CD14-positive monocyte (primary cell): ENCODE results near the gene ALG5. TPM values are rescaled to one million over a fixed set of nuclear protein-coding genes. Genes with fewer than 3 reads are reported as not detected.
A peak's percentile ranks its signal among the peaks of the same experiment; 100 is the strongest.

Experiments used
- DNase-seq, 3 donors: peaks; one replicate each; pipeline ENCODE4 v3.0.0-alpha.2; 2011 to 2022
- H2AFZ ChIP-seq: 2 replicates; pipeline ENCODE4 v1.6.0; 2012; ENCODE audit warnings: mild to moderate bottlenecking, low read depth, low read length, inconsistent platforms; ENCODE audit not compliant: insufficient read depth, poor library complexity, severe bottlenecking
- H3K27ac ChIP-seq, 2 donors: 1 replicate in 1 of 2; 2 replicates in 1 of 2; pipeline ENCODE4 v1.5.1; 2012 to 2013; ENCODE audit warnings: low read length in 2 of 2, control low read depth in 1 of 2, inconsistent platforms in 1 of 2, low read depth in 1 of 2, mild to moderate bottlenecking in 1 of 2
- H3K27me3 ChIP-seq, 2 donors: one replicate each; pipeline versions ENCODE4 v1.6.0 to v1.6.1; 2011 to 2013; ENCODE audit warnings: low read length in 2 of 2; ENCODE audit not compliant: control insufficient read depth in 2 of 2, insufficient read depth in 2 of 2
- H3K36me3 ChIP-seq, 2 donors: replicated peaks in 1 of 2; 1 replicate in 1 of 2; 2 replicates in 1 of 2; pipeline versions ENCODE4 v1.5.1 to v1.6.1; 2012 to 2013; ENCODE audit warnings: low read length in 2 of 2, control low read depth in 1 of 2, inconsistent platforms in 1 of 2, mild to moderate bottlenecking in 1 of 2; ENCODE audit not compliant: insufficient read depth in 2 of 2, control insufficient read depth in 1 of 2
- H3K4me1 ChIP-seq, 2 donors: 1 replicate in 1 of 2; 2 replicates in 1 of 2; pipeline versions ENCODE4 v1.5.1 to v1.6.1; 2012 to 2013; ENCODE audit warnings: low read length in 2 of 2, control low read depth in 1 of 2, inconsistent platforms in 1 of 2, mild to moderate bottlenecking in 1 of 2, moderate library complexity in 1 of 2; ENCODE audit not compliant: insufficient read depth in 2 of 2, control insufficient read depth in 1 of 2
- H3K4me2 ChIP-seq: replicated peaks from 2 replicates; pipeline ENCODE3; 2012; ENCODE audit warnings: low read length, moderate library complexity, mild to moderate bottlenecking; ENCODE audit not compliant: poor library complexity, severe bottlenecking; ENCODE audit errors: extremely low read depth
- H3K4me3 ChIP-seq, 3 experiments: fragments of 200-600 bp in 1 of 3; sonication (generic) in 1 of 3; replicated peaks in 1 of 3; 1 replicate in 2 of 3; 2 replicates in 1 of 3; pipeline ENCODE4 v1.5.1; 2011 to 2013; ENCODE audit warnings: low read length in 3 of 3, mild to moderate bottlenecking in 3 of 3, control low read depth in 2 of 3, low read depth in 2 of 3, inconsistent platforms in 1 of 3, moderate library complexity in 1 of 3
- H3K79me2 ChIP-seq: 2 replicates; pipeline ENCODE4 v1.6.0; 2012; ENCODE audit warnings: mild to moderate bottlenecking, control low read depth, inconsistent platforms, low read length, moderate library complexity; ENCODE audit not compliant: insufficient read depth
- H3K9ac ChIP-seq: 2 replicates; pipeline ENCODE4 v1.6.0; 2017; ENCODE audit warnings: low read length, mild to moderate bottlenecking; ENCODE audit not compliant: insufficient read depth, poor library complexity, severe bottlenecking
- H3K9me3 ChIP-seq, 2 donors: replicated peaks in 1 of 2; 1 replicate in 1 of 2; 2 replicates in 1 of 2; pipeline versions ENCODE4 v1.5.1 to v1.6.1; 2012 to 2013; ENCODE audit warnings: low read length in 2 of 2, control low read depth in 1 of 2; ENCODE audit not compliant: control insufficient read depth in 1 of 2, insufficient read depth in 1 of 2
- H4K20me1 ChIP-seq: 2 replicates; pipeline ENCODE4 v1.6.0; 2012; ENCODE audit warnings: mild to moderate bottlenecking, low read length, control low read depth, moderate library complexity; ENCODE audit not compliant: insufficient read depth
- H3K27ac Mint-ChIP-seq, 7 donors: one replicate each; pipeline ENCODE4 v1.8.0; 2020; ENCODE audit warnings: mild to moderate bottlenecking in 7 of 7, mixed read lengths in 7 of 7, moderate library complexity in 6 of 7, inconsistent platforms in 2 of 7
- H3K27me3 Mint-ChIP-seq, 3 donors: one replicate each; pipeline ENCODE4 v1.8.0; 2021 to 2022; ENCODE audit warnings: low read depth in 3 of 3, mild to moderate bottlenecking in 3 of 3, mixed read lengths in 3 of 3, moderate library complexity in 3 of 3, inconsistent platforms in 1 of 3
- H3K36me3 Mint-ChIP-seq, 2 donors: one replicate each; pipeline ENCODE4 v1.8.0; 2020; ENCODE audit warnings: mixed read lengths in 2 of 2, inconsistent platforms in 1 of 2, mild to moderate bottlenecking in 1 of 2
- H3K4me1 Mint-ChIP-seq: one replicate; pipeline ENCODE4 v1.8.0; 2020; ENCODE audit warnings: mild to moderate bottlenecking, mixed read lengths
- H3K4me3 Mint-ChIP-seq, 2 donors: one replicate each; pipeline ENCODE4 v1.8.0; 2020; ENCODE audit warnings: mild to moderate bottlenecking in 2 of 2, mixed read lengths in 2 of 2, moderate library complexity in 1 of 2
- H3K9me3 Mint-ChIP-seq, 7 donors: one replicate each; pipeline ENCODE4 v1.8.0; 2020 to 2022; ENCODE audit warnings: mixed read lengths in 7 of 7, mild to moderate bottlenecking in 6 of 7, moderate library complexity in 6 of 7, inconsistent platforms in 2 of 7
- CTCF ChIP-seq: fragments of 200-600 bp; IDR thresholded peaks from one replicate; pipeline ENCODE4 v1.8.0; 2022; ENCODE audit warnings: antibody characterized with exemption, mild to moderate bottlenecking
- WGBS: methylation state at CpG from one replicate; pipeline ENCODE4 v1.1.5; 2013; ENCODE audit warnings: missing lambda C conversion rate; ENCODE audit not compliant: insufficient coverage; 5-methylcytosine and 5-hydroxymethylcytosine counted together
- intact Hi-C, 2 donors: fragments of 100-400 bp; cut with micrococcal nuclease; formaldehyde crosslinking; loops; one replicate each; pipeline versions ENCODE4 v1.15.0 to v1.15.1; 2023
- polyA plus RNA-seq, 3 donors: library from polyadenylated mRNA; depleted of rRNA in 1 of 3; unstranded in 2 of 3; stranded (reverse) in 1 of 3; fragments of 300-500 nt in 2 of 3; fragments of >200 nt in 1 of 3; fragmentation: Illumina TruSeq in 2 of 3; gene quantifications; 1 replicate in 2 of 3; 2 replicates in 1 of 3; pipeline ENCODE4 v1.2.3, GENCODE V29; 2012 to 2021

The ALG5 gene
- polyA plus RNA-seq, 3 donors, result 19.3 to 77.5 (median 73.3) TPM

GRCh38 chr13:36919171-36919832 lies 79.8 kb downstream of the ALG5 start:
- Histone ChIP-seq H2AFZ (peak overlapping the region; percentile 36), H3K9ac (no peak overlapping the region)

More at GRCh38 chr13:36919171-36919832, 79.8 kb downstream of the ALG5 start:
- TF ChIP-seq CTCF, result no peak
- H3K4me3 ChIP-seq, result no peak overlapping the region
- Mint-ChIP-seq H3K4me3 (peak overlapping the region; percentile 54 to 85), H3K27ac (peak overlapping the region in 1 of 7 donors; percentile 68), H3K27me3 (peaks cover 50 to 70% (median 58%) of the 10 kb centered on the region in 3 donors), H3K36me3 (peaks cover 0 to 3% of the 10 kb centered on the region in 2 donors), H3K9me3 (peaks cover 0 to 6% (median 3%) of the 10 kb centered on the region in 7 donors), H3K4me1 (peaks cover 8% of the 10 kb centered on the region)
- WGBS, result under 1% methylated on average over 46 of the region's 51 CpGs
- peaks cover 58 to 61% of the 10 kb centered on the region in 2 donors for H3K27me3 ChIP-seq
- DNase-seq, result no peak
- peak overlapping the region; percentile 54 for H3K4me2 ChIP-seq
- H3K4me1 ChIP-seq, result peaks cover 3 to 5% of the 10 kb centered on the region in 2 donors
- intact Hi-C loops, result no loop called here
- no peaks in the 10 kb centered on the region for H3K36me3 ChIP-seq
- H3K27ac ChIP-seq, result no peak overlapping the region
- no peaks in the 10 kb centered on the region for H4K20me1 ChIP-seq
- no peaks in the 10 kb centered on the region for H3K9me3 ChIP-seq
- no peaks in the 10 kb centered on the region for H3K79me2 ChIP-seq
